GM19372 (cell line): ENCODE results near the gene VPS4A.
"Not testable (repeated sequence)": the region's sequence is repeated elsewhere in the genome, so short reads cannot be mapped to it uniquely, and the experiment has no call there.

Experiments
- ATAC-seq: cut with Tn5 transposase; IDR thresholded peaks from one replicate; pipeline ENCODE4 v1.9.1; 2021; ENCODE audit warnings: mild to moderate bottlenecking, low read depth, moderate library complexity; ENCODE audit not compliant: unreplicated experiment

VPS4A gene

DNA sequence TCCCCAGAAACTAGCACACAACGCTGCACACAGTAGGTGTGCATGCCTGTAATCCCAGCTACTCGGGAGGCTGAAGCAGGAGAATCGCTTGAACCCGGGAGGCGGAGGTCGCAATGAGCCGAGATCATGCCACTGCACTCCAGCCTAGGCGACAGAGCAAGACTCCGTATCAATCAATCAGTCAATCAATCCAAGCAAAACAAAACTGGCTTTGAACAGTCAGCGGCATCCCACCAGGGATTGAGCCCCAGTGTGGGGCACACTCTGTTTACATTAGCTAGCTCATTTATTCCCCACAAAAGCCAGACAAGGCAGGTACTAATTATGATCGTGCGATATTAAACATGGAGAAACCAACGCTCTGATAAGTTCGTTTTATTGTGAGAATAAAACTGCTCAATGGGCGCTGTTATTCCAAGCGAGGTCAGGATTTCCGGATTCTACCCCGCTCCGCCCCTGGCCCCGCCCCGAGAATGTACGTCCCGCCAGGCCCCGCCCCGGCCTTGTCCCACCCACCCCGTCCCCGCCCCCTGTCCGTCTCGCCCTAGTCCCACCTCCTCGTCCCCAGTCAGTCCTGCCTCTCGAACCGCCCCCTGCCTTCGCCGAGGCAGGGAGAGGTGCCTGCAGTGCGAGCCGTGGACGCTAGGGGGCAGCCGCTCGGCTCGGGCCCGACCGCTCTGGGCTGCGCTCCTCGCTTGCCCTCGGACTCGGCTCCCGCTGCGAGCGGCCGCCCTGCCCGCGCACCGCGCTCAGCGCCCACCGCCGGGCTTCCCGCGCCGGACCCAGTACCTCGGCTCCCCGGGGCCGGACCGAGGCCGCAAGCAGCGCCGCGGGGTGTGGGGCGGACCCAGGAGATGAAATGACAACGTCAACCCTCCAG lies at the start of gene VPS4A:
Gene VPS4A (plus strand): TSS at position 698 of the 880 bp plus-strand sequence. CDS start 162 bp downstream, at position 860.
- peak; percentile 96 for ATAC-seq

DNA sequence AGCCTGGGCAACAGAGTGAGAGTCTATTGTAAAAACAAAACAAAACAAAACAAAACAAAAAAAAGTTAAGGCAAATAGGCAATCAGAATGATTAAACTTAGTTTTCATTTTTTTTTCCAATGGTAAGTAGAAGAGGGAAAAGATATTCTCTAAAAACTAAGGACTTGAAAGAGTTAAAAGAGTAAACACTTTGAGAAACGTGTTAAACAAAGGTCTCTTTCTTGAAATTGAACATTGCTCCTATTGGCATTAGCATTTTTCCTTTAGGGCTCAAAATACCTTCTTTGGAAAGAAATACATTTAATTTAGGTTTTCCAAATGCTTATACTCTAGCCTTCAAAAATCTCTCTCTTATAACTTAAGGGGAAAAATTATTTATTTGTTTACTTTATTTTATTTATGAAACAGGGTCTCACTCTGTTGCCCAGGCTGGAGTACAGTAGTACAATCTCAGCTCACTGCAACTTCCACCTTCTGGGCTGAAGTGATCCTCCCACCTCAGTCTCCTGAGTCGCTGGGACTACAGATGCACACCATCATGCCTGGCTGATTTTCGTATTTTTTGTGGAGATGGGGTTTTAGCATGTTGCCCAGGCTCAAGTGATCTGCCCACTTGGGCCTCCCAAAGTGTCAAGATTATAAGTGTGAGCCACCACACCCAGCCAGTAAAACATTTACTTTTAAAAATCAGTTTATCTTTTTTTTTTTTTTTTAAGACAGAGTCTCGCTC lies 44.7 kb upstream of the VPS4A start:
- ATAC-seq: no peak

DNA sequence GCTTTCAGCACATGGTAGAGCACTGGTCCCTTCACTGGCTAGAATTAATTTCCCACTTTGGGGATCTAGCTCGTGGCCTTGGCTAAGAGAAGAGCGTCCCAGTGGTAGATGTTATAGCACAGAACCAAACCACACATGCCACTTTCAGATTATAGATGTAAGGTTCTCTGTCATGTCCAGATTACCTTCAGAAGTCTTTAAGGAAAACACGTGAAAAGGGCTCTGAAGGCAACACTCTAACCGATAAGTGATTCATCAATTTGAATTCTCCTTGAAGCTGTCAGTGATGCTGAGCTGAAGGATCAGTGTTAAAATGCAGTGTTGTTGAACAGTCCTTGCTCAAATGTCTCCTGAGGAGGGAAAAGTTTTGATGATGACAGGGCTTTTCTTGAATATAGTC lies 43.5 kb upstream of the VPS4A start:
- no peak for ATAC-seq

DNA sequence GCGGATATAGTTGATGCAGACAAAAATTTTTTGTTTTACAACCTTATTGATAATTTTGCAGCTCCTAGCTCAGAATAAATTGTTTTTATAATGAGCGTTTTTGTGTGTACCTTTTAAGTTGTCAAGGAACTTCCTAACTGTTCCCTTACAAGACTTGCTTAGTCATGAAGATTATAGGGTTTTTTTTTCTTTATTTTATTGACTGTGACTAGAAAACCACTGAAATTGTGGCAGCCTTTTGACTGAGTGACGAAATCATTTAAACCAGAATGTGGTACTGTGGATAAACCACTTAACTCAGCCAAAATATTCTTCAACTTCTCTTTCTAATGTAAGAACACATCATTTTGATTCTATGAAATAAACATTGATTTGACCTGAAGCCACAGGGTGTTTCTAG lies 40.8 kb upstream of the VPS4A start:
- no peak for ATAC-seq

DNA sequence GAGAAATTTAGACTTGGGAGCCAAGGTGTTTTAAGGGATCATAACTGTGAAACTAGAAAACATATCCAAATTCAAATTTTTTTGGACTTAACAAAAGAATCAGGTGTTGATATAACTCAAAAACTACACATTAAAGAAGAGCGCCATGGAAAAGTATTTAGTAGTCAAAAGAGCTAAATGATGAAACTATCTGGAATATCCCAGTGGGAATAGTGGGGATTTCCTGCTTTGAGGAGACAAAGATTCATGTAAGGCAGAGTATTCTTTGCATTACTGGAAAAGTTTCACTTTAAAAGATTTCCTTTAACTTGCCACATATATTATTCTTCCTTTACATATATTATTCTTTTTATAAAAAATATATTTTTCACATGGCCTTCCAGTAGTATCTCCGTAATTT lies 40.3 kb upstream of the VPS4A start:
- no peak for ATAC-seq

DNA sequence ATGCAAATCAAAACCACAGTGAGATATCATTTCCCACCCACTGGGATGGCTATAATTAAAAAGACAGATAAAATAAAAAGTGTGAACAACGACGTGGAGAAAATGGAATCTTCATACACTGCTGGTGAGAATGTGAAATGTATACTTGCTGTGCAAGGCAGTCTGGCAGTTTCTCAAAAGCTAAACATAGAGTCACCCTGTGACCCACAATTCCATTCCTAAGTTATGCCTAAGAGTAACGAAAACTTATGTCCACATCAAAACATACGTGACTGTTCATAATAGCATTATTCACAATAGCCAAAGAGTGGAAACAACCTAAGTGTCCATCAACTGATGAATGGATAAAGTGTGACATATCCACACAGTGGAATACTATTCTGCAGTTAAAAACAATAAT lies 38.1 kb upstream of the VPS4A start:
- no peak for ATAC-seq

DNA sequence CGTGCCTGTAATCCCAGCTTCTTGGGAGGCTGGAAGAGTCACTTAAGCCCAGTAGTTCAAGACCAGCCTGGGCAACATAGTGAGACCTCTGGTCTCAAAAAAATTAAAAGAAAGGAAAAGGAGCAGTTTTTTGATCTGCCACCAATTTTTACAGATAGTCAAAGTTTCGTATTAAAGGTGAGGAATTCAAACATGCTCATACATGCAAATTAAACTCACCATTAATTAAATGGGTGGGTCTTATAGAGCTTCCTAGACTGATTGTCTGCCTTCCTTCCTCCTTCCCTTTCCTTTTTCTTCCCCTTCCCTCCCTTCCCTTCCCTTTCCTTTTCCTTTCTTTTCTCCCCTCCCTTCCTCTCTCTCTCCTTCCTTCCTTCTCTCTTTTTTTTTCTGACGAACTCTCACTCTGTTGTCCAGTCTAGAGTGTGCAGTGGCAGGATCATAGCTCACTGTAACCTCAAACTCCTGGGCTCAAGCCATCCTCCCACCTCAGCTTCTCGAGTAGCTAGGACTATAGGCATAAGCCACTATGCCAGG lies 36.4 kb upstream of the VPS4A start:
- ATAC-seq: no peak

DNA sequence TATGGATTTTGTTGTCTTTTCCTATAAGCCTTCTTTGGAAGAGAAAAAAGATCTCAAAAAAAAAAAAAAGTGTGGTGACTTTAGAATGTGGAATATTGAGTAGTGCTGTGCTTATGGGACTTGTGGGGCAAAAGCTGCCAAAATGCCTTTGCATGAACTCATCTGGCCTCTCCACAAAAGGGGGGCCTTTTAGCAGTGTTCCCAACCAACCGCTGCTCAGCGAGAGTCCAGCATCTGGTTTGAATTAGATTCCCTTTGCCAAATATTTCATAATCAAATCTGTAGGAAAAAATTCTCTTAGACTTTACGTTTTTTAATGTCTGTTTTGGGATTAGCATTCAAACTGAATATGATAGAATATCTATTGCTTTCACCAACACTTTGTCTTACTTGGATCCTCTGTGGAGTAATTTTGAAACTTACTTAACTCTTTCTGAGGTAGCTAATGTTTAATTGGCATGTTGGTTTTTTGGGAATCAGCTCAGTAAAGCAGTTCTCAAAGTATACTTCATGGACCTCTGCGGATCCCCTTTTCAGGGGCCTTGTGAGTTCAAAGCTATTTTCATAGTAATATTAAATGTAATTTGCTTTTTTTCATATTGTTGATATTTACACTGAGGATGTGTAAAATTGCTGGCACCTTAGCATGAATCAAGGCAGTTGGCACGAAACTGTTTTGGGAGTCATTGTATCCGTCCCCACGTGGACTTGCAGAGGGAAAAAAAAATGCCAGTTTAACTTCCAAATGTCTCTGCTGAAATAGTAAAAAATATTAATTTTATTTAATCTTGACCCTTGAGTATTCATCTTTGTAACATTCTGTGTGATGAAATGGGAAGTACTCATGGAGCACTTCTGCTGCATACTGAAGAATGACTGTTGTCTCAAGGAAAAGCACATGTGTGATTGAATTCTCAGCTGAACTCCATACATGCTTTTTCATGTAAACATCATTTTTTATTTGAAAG lies 34.7 kb upstream of the VPS4A start:
- ATAC-seq: no peak

DNA sequence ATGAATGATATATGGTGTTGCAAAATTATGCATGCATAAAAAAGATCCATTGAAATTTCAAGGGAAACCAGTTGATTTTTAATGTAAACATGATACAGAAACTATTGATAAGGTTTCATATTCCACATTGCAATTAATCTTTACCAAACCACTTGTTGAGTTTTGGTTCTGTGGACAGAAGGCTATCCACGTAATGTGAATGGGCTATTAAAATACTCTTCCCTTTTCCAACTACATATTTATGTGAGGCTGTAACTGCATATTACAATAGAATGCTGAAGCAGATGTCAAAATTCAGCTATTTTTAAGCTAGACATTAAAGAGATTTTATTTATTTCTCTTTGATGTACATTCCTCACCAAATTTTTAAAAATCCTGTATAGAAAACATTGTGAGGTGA lies 33.7 kb upstream of the VPS4A start:
- no peak for ATAC-seq

DNA sequence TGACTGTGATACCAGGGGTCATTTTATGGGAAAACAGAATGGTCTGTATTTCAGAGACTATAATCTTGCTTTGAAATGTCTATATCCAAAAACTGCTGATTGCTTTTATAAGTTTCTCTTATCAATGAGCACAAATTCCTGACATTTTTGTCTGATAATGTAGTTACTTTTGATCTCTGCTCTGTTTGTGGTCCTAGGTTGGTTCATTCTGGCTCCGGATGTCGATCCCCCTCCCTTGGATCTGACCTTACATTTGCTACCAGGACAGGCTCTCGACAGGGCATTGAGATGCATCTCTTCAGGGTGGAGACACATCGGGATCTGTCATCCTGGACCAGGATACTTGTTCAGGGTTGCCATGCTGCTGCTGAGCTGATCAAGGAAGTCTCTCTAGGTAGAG lies 27.3 kb upstream of the VPS4A start:
- ATAC-seq: no peak

DNA sequence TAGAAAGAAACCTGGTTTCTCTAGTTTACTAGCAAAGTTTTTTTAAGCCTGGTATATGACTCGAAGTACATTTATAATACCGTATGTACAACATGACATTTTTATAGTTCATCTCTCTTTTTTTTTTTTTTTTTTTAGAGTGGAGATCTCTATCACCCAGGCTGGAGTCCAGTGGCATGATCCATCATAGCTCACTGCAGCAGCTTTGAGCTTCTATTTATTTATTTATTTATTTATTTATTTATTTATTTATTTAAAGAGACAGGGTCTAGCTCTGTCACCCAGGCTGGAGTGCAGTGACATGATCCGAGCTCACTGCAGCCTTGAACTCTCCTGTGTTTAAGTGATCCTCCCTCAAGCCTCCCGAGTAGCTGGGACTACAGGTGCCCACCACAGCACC lies 25.9 kb upstream of the VPS4A start:
- no peak for ATAC-seq

DNA sequence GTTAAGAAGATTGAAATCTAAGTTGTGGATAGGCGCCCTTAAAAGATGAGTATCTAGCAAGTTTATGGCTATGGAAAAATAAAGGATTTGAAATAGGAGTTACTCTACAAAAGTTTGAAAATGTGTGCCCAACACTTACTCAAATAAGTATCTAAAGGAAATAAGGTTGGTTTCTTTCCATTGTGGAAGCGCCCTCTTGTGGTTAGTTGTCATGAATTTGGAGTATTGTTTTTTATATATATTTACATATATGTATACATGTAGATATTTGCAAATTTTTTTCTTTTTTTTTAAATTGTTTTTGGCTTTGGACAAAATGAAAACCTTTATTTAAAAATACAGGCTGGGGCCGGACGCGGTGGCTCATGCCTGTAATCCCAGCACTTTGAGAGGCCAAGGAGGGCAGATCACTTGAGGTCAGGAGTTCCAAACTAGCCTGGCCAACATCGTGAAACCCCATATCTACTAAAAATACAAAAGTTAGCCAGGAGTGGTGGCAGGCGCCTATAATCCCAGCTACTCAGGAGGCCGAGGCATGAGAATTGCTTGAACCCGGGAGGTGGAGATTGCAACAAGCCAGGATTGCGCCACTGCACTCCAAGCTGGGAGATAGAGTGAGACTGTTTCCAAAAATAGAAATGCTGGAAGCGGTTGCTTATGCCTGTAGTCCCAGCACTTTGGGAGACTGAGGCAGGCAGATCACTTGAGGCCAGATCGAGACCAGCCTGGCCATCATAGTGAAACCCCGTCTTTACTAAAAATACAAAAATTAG lies 24.0 kb upstream of the VPS4A start:
- no peak for ATAC-seq

DNA sequence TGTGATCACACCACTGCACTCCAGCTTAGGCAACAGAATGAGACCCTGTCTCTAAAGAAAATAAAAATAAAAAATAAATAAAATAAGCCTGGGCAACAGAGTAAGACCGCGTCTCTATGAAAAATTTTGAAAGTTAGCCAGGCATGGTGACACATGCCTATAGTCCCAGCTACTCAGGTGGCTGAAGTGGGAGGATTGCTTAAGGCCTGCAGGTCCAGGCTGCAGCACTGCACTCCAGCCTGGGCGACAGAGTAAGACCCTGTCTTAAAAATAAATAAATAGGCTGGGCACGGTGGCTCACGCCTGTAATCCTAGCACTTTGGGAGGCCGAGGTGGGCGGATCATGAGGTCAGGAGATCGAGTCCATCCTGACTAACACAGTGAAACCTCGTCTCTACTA lies 19.5 kb upstream of the VPS4A start:
- ATAC-seq: not testable (repeated sequence)

DNA sequence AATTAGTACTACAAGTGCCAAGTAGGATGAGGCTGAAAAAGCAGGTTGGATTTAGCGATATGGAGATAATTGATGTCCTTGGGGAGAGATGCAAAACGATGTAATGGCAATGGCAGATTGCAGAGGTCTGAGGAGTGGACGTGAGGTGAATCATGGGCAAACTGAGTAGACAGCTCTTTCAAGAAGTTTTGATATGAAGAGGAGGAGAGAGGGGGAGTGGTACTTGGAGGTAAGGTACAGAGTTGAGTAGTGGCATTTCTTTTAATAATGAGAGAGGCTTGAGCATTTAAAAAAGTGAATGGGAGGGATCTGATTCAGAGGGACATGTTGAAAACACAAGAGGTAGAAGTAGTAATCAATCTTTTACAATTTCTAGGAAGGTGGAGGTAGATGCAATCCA lies 17.7 kb upstream of the VPS4A start:
- ATAC-seq: no peak

DNA sequence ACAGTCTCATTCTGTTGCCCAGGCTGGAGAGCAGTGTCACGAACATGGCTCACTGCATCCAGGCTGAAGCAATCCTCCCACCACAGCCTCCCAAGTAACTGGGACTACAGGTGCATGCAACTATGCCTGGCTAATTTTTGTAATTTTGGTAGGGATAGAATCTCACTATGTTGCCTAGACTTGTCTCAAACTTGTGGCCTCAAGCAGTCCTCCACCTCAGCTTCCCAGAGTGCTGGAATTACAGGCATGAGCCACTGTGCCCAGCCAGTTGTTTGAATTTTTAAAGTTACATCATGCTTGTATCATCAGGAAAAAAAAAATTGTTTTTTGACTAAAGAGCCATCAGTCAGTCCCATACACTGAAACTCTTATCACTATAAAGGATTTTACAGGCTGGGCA lies 17.1 kb upstream of the VPS4A start:
- no peak for ATAC-seq

DNA sequence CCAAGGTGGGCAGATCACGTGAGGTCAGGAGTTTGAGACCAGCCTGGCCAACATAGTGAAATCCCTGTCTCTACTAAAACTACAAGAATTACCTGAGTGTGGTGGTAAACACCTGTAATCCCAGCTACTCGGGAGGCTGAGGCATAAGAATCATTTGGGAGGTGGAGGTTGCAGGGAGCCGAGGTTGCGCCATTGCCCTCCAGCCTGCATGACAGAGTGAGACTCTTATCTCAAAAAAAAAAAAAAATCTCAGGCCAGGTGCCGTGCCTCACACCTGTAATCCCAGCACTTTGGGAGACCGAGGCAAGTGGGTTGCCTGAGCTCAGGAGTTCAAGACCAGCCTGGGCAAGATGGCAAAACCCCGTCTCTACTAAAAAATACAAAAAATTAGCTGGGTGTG lies 14.4 kb upstream of the VPS4A start:
- ATAC-seq: not testable (repeated sequence)

DNA sequence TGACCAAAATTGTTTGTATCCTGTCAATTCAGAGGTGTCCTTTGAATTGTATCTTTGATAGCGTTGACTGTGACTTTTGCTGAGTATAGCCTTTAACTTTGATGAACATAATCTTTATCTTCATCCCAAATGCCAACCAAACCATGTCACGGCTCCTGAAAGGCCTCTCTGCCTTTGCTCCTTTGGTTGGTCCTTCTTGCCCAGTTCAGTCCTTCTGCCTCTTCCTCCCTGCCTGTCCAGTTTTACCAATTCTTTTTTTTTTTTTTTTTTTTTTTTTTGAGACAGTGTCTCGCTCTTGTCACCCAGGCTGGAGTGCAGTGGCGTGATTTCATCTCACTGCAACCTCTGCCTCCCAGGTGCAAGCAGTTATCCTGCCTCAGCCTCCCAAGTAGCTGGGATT lies 12.9 kb upstream of the VPS4A start:
- ATAC-seq: no peak

DNA sequence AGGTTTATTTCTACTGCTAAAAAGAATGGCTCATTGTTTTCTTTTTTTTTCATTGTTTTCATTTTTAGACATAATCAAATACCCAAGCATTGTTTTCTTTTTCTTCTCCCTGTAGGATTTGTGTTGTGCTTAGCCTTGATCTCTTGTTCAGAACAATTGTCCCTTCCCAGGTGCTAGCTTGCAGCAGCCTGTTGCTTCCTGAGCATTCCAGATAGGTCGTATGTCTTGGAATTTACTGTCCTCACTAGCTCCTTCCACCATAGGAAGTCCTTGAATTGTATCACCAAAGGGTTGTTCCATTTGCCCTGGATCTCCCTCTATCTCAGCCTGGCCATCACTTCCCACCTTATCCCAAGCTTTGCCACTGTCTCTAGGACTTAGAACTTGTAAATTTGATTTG lies 10.0 kb upstream of the VPS4A start:
- ATAC-seq: no peak

DNA sequence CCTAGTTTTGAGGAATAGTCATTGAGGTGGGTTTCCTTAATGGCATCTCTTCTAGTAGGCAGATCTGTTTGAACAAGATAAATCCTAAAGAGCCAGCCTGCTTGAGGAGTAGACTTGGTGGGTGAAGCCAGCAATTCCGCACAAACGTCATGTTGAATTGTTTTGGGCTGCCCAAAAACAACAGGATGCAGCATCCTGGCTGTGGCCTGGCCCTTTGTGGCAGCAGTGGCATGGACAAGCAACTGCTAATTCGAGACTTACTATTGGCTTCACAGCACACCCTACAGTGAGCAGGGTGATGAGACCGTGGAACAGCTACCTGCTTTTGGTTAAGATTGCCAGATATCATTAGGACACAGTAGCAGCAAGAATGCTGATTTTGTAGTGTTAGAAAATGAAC lies 9.3 kb upstream of the VPS4A start:
- ATAC-seq: no peak

DNA sequence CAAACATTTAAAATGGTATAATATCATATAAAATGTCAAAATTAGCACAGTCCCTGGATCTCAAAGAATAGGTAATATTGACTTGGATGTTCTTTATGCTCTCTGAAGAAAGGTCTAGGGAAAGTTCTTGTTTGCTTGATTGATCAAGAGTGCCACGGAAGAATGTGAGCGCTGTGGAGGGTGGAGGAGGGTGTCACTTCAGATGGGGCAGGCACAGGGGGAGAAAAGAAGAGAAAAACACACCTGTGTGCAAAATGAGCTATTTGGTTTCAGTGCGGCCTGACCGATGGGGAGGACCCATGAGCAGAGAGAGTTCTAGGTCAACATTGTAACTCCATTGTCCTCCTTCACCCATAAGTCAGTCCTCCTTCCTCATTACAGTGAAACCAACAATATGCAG lies 8.8 kb upstream of the VPS4A start:
- no peak for ATAC-seq
